ENCODE results near the gene FAM241B. TPM values are rescaled to one million over a fixed set of nuclear protein-coding genes. Genes with fewer than 3 reads are reported as not detected.

Gene FAM241B
- total RNA-seq, 2 experiments from 2014 or later: 14.1 to 17.5 TPM

DNA sequence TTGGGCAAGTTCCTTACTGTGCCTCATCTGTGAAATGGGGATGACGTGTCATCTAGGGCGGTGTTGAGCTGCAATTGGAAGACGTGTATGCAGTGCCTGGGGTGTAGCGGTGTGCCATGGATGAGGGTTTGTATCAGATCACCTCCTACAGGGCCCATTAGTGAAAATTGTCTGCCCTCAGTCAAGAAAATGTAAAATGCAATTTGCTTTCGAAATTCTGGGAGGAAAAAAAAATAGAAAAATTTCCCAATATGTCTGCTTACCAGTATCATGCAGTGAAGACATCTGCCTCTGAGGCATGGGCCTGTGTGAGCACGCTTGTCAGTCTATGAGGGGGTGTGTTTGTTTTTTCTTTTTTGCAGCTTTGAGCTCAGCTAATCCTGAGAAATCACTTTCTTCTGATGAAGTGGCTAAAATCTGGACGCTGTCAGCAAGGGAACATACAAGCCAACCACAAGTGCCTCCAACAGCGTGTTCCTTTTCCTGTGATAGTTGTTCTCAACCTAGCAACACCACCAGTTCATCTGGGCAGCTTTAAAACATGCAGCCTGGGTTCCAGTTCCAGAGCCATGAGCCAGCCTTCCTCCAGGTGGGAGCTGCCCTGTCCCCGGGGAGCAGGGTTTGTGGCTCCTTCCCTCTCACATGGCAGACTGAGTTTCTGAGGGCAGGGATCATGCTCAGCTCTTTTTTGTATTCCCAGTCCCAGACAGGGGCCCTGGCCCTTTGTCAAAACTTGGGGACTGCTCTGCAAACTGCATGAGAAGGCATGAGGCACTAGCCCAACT lies 10.3 kb downstream of the FAM241B start:
- H3K27me3 ChIP-seq (ENCODE audit: control insufficient read depth in 1 of 2, insufficient read depth in 2 of 2, low read length in 2 of 2): peaks cover 0 to 3% of the 10 kb centered on the region in 2 experiments
- H3K36me3 Mint-ChIP-seq (ENCODE audit: low read depth): no peaks in the 10 kb centered on the region
- POLR2A ChIA-PET: no interaction called here
- no peaks in the 10 kb centered on the region for H3K9me3 Mint-ChIP-seq
- H3K4me1 Mint-ChIP-seq (ENCODE audit: low read depth): no peaks in the 10 kb centered on the region
- H3K27ac Mint-ChIP-seq: no peak overlapping the region
- H3K9me3 ChIP-seq (ENCODE audit: control insufficient read depth in 1 of 2, insufficient read depth in 1 of 2, low read length in 2 of 2): peaks cover 0 to 4% of the 10 kb centered on the region in 2 experiments
- H3K4me3 ChIP-seq (ENCODE audit: low read length): no peak overlapping the region
- H3K4me3 Mint-ChIP-seq: no peak overlapping the region
- peaks cover 2% of the 10 kb centered on the region for H3K27me3 Mint-ChIP-seq
- CTCF ChIA-PET: interaction anchor here (9.1 kb wide), 1 partner anchor 125 kb away, joined by 70 read pairs; no protein-coding TSS in a partner anchor
- intact Hi-C loops (cut with DNase I, micrococcal nuclease): loop anchor here (5.0 to 10.0 kb wide), 2 partner anchors 74 to 77 kb away; no protein-coding TSS in a partner anchor
- H3K4me1 ChIP-seq (ENCODE audit: insufficient read depth, low read length): no peaks in the 10 kb centered on the region
- no peak for ATAC-seq (ENCODE audit: poor library complexity)
- peak in 1 of 14 experiments; percentile 15 for DNase-seq
- TF ChIP-seq, protein P1, sequence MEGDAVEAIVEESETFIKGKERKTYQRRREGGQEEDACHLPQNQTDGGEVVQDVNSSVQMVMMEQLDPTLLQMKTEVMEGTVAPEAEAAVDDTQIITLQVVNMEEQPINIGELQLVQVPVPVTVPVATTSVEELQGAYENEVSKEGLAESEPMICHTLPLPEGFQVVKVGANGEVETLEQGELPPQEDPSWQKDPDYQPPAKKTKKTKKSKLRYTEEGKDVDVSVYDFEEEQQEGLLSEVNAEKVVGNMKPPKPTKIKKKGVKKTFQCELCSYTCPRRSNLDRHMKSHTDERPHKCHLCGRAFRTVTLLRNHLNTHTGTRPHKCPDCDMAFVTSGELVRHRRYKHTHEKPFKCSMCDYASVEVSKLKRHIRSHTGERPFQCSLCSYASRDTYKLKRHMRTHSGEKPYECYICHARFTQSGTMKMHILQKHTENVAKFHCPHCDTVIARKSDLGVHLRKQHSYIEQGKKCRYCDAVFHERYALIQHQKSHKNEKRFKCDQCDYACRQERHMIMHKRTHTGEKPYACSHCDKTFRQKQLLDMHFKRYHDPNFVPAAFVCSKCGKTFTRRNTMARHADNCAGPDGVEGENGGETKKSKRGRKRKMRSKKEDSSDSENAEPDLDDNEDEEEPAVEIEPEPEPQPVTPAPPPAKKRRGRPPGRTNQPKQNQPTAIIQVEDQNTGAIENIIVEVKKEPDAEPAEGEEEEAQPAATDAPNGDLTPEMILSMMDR (IDR thresholded peaks at IDR 0.05): no peak
- no peak overlapping the region for H3K27ac ChIP-seq (ENCODE audit: low read depth in 1 of 2, low read length in 2 of 2)
- no peaks in the 10 kb centered on the region for H3K36me3 ChIP-seq (ENCODE audit: insufficient read depth, low read length)

DNA sequence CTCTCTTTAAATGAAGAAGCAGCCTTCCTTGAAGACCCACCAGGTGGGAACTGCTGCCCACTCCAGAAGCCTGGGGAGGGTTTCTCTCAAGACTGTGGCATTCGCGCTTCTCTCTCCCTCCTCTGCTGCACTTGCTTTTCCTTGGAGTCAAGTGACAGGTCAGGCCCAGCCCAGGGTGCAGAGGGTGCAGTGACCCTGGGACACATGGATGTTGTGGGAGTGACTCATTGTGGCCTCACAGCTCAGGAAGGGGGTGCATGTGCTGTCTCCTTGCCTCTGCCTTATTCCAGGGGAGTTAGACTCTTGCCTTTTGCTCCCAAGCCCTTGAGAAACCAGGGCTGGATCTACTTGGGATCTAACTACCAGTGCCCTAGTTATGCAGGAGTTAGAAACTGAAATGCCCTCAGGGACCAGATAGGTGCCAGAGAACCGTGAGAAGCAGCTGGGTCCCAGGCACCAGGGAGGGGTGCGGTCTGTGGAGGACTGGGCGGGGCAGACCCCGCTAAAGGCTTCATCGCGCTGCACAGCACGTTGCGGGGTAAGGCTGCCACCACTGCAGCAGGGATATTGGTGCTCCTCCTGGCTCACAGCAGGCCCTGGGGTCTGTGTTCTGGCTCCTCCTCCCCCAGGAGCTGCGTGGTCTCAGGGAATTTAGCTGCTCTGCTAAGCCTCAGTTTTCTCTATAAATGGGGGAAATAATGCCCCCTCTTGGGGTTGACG lies 11.4 kb downstream of the FAM241B start:
- Mint-ChIP-seq H3K9me3 (no peaks in the 10 kb centered on the region), H3K36me3 (ENCODE audit: low read depth) (no peaks in the 10 kb centered on the region), H3K27me3 (peaks cover 5% of the 10 kb centered on the region), H3K4me3 (no peak overlapping the region), H3K4me1 (ENCODE audit: low read depth) (no peaks in the 10 kb centered on the region), H3K27ac (no peak overlapping the region)
- no peaks in the 10 kb centered on the region for H3K36me3 ChIP-seq (ENCODE audit: insufficient read depth, low read length)
- H3K27ac ChIP-seq (ENCODE audit: low read depth in 1 of 2, low read length in 2 of 2): no peak overlapping the region
- intact Hi-C loops (cut with DNase I, micrococcal nuclease): loop anchor here (5.0 to 10.0 kb wide), 2 partner anchors 73 to 76 kb away; no protein-coding TSS in a partner anchor
- POLR2A ChIA-PET: interaction anchor here (0.9 kb wide), 1 partner anchor 126 kb away, joined by 4 read pairs; no protein-coding TSS in a partner anchor
- no peaks in the 10 kb centered on the region for H3K4me1 ChIP-seq (ENCODE audit: insufficient read depth, low read length)
- ATAC-seq (ENCODE audit: poor library complexity) (no peak), DNase-seq (no peak)
- TF ChIP-seq, protein P1 (IDR thresholded peaks at IDR 0.05): no peak
- H3K4me3 ChIP-seq (ENCODE audit: low read length): no peak overlapping the region
- CTCF ChIA-PET: interaction anchor here (9.1 kb wide), 1 partner anchor 126 kb away, joined by 70 read pairs; no protein-coding TSS in a partner anchor
- H3K9me3 ChIP-seq (ENCODE audit: control insufficient read depth in 1 of 2, insufficient read depth in 1 of 2, low read length in 2 of 2): peaks cover 0 to 4% of the 10 kb centered on the region in 2 experiments
- H3K27me3 ChIP-seq (ENCODE audit: control insufficient read depth in 1 of 2, insufficient read depth in 2 of 2, low read length in 2 of 2): peaks cover 0 to 3% of the 10 kb centered on the region in 2 experiments

DNA sequence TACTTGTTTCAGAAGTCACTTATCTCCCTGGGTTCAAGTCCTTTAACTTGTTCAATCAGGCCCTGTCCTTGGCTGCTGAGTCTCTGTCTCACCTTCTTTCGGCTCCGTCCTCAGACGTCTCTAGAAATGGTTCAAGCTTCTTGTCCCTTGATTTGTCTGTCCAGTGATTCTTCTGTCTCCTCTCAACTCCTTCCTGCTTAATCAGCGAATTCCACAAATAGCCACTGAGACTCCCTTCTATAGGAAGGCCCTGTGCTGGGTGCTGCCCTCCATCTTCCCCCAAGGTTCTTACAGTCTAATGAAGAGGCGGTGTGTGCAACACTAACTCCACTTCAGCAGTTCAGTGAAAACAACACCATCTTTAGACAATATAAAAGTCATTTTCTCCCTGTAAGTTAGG lies 12.7 kb downstream of the FAM241B start:
- TF ChIP-seq, protein P1 (IDR thresholded peaks at IDR 0.05): no peak
- H3K4me1 ChIP-seq (ENCODE audit: insufficient read depth, low read length): no peaks in the 10 kb centered on the region
- no peaks in the 10 kb centered on the region for H3K36me3 ChIP-seq (ENCODE audit: insufficient read depth, low read length)
- Mint-ChIP-seq H3K27ac (no peak overlapping the region), H3K9me3 (no peaks in the 10 kb centered on the region), H3K36me3 (ENCODE audit: low read depth) (no peaks in the 10 kb centered on the region), H3K27me3 (peaks cover 5% of the 10 kb centered on the region), H3K4me1 (ENCODE audit: low read depth) (no peaks in the 10 kb centered on the region), H3K4me3 (no peak overlapping the region)
- peaks cover 0 to 4% of the 10 kb centered on the region in 2 experiments for H3K9me3 ChIP-seq (ENCODE audit: control insufficient read depth in 1 of 2, insufficient read depth in 1 of 2, low read length in 2 of 2)
- POLR2A ChIA-PET: no interaction called here
- no peak for ATAC-seq (ENCODE audit: poor library complexity)
- CTCF ChIA-PET: interaction anchor here (9.1 kb wide), 1 partner anchor 127 kb away, joined by 70 read pairs; no protein-coding TSS in a partner anchor
- no peak overlapping the region for H3K27ac ChIP-seq (ENCODE audit: low read depth in 1 of 2, low read length in 2 of 2)
- DNase-seq: no peak
- no peak overlapping the region for H3K4me3 ChIP-seq (ENCODE audit: low read length)
- intact Hi-C loops (cut with DNase I, micrococcal nuclease): loop anchor here (5.0 to 10.0 kb wide), 2 partner anchors 72 to 75 kb away; no protein-coding TSS in a partner anchor
- peaks cover 0 to 3% of the 10 kb centered on the region in 2 experiments for H3K27me3 ChIP-seq (ENCODE audit: control insufficient read depth in 1 of 2, insufficient read depth in 2 of 2, low read length in 2 of 2)
